Measurements from ENCODE around the gene PRR12. TPM values are rescaled to one million over a fixed set of nuclear protein-coding genes. Genes with fewer than 3 reads are reported as not detected.
"Not testable (repeated sequence)": the region's sequence is repeated elsewhere in the genome, so short reads cannot be mapped to it uniquely, and the experiment has no call there.

PRR12 gene
- total and polyA plus RNA-seq, 7 experiments from 2014 or later = 0.25 to 69.4 (median 51.8) TPM

DNA sequence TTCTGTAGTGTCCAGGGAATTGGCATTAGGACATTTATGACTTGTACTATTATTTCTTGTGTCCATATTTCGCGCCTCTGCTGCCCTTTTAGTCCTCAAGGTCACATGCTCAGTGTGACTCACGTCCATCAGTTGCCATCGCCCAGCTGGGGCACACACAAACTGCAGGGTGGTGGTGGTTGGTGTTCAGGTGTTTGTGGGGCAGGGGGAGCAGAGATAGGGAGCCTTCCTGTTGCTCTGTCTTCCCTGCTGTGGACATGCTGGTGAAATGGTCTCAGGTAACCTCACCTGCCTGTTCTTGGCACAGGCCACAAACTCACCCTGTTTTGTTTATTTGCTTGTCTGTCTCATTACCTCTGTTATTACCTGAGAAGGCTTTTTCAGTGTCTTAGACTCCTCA is 22.4 kb downstream of the PRR12 start:
- ChIA-PET POLR2A (no interaction called here), CTCF (no interaction called here)
- no peak for DNase-seq
- no peak overlapping the region for H3K4me3 Mint-ChIP-seq
- peak overlapping the region in 4 of 9 donors; percentile 3 to 74 (median 61) for H3K27ac Mint-ChIP-seq
- Histone ChIP-seq H3K27me3 (ENCODE audit: control insufficient read depth in 2 of 2, insufficient read depth in 2 of 2, low read length in 2 of 2) (no peaks in the 10 kb centered on the region), H3K4me1 (ENCODE audit: control insufficient read depth in 2 of 2, insufficient read depth in 2 of 2, low read length in 2 of 2) (no peaks in the 10 kb centered on the region), H3K27ac (ENCODE audit: low read depth, low read length) (no peak overlapping the region), H3K36me3 (ENCODE audit: control insufficient read depth in 2 of 3, insufficient read depth in 3 of 3, low read length in 3 of 3) (peaks cover 14 to 85% (median 21%) of the 10 kb centered on the region in 3 experiments), H3K4me3 (ENCODE audit: low read length) (no peak overlapping the region), H3K9me3 (ENCODE audit: control insufficient read depth in 2 of 3, low read length in 3 of 3) (peaks cover 0 to 11% (median 0%) of the 10 kb centered on the region in 3 experiments)
- H3K27me3 Mint-ChIP-seq = no peaks in the 10 kb centered on the region
- peaks cover 0 to 1% (median 0%) of the 10 kb centered on the region in 11 donors for H3K9me3 Mint-ChIP-seq
- H3K4me1 Mint-ChIP-seq = peaks cover 3 to 25% (median 12%) of the 10 kb centered on the region in 7 donors
- H3K36me3 Mint-ChIP-seq = peaks cover 4 to 36% (median 27%) of the 10 kb centered on the region in 5 donors
- no peak for ATAC-seq
- intact Hi-C loops (cut with micrococcal nuclease) = no loop called here

DNA sequence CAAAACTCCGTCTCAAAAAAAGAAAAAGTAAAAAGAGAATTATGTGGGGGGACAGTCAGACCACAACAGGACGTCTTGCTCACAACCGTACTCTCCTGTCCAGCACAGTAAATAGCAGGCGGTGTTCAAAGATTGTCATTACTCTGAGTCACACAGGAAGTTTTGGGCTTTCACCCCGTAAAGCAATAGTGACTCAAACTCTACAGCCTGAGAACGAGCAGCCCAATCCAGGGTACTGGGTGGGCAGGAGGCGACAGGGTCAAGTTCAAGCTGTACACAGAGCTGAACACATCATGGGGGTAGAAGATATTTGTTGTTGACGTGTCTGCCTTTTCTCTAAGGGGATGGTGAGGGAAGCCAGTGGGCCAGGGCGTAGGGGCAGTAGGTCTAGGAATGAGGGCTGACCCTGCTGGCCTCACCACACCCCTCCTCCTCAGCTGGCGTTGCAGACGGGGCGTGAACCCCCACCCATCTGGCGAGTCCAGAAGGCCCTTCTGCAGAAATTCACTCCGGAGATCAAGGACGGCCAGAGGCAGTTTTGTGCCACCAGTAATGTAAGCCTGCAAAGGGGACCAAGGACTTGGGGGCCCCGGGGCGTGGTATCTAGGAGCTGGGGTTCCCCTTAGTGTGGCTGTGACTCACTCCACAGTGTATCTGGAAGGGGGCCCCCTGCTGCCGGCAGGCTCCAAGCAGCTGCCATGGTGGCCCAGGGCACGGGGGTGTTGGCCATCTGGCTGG is 23.3 kb downstream of the PRR12 start:
- H3K36me3 ChIP-seq (ENCODE audit: control insufficient read depth in 2 of 3, insufficient read depth in 3 of 3, low read length in 3 of 3) = peaks cover 14 to 85% (median 14%) of the 10 kb centered on the region in 3 experiments
- no peaks in the 10 kb centered on the region for H3K27me3 ChIP-seq (ENCODE audit: control insufficient read depth in 2 of 2, insufficient read depth in 2 of 2, low read length in 2 of 2)
- CTCF ChIA-PET = no interaction called here
- intact Hi-C loops (cut with micrococcal nuclease) = no loop called here
- Mint-ChIP-seq H3K4me3 (peak overlapping the region in 1 of 10 donors; percentile 32), H3K36me3 (peaks cover 5 to 41% (median 31%) of the 10 kb centered on the region in 5 donors), H3K9me3 (peaks cover 0 to 1% (median 0%) of the 10 kb centered on the region in 11 donors), H3K27me3 (no peaks in the 10 kb centered on the region), H3K27ac (peak overlapping the region in 7 of 9 donors; percentile 3 to 81 (median 64)), H3K4me1 (peaks cover 3 to 23% (median 14%) of the 10 kb centered on the region in 7 donors)
- POLR2A ChIA-PET = no interaction called here
- no peak overlapping the region for H3K27ac ChIP-seq (ENCODE audit: low read depth, low read length)
- H3K4me1 ChIP-seq (ENCODE audit: control insufficient read depth in 2 of 2, insufficient read depth in 2 of 2, low read length in 2 of 2) = no peaks in the 10 kb centered on the region
- no peak for DNase-seq
- H3K4me3 ChIP-seq (ENCODE audit: low read length) = no peak overlapping the region
- ATAC-seq = peak; percentile 71
- peaks cover 0 to 11% (median 0%) of the 10 kb centered on the region in 3 experiments for H3K9me3 ChIP-seq (ENCODE audit: control insufficient read depth in 2 of 3, low read length in 3 of 3)

DNA sequence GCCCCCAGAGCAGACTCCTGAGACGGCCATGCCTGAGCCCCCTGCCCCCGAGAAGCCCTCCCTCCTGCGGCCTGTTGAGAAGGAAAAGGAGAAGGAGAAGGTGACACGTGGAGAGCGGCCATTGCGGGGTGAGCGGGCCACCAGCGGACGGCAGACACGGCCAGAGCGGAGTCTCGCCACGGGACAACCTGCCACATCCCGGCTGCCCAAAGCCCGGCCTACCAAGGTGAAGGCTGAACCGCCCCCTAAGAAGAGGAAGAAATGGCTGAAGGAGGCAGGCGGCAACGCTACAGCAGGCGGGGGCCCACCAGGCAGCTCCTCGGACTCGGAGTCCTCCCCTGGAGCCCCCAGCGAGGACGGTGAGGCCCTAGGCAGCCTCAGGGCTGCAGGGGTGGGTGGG is 24.9 kb downstream of the PRR12 start:
- DNase-seq = no peak
- Histone ChIP-seq H3K4me3 (ENCODE audit: low read length) (no peak overlapping the region), H3K27me3 (ENCODE audit: control insufficient read depth in 2 of 2, insufficient read depth in 2 of 2, low read length in 2 of 2) (no peaks in the 10 kb centered on the region), H3K4me1 (ENCODE audit: control insufficient read depth in 2 of 2, insufficient read depth in 2 of 2, low read length in 2 of 2) (no peaks in the 10 kb centered on the region), H3K27ac (ENCODE audit: low read depth, low read length) (no peak overlapping the region), H3K36me3 (ENCODE audit: control insufficient read depth in 2 of 3, insufficient read depth in 3 of 3, low read length in 3 of 3) (peaks cover 14 to 86% (median 20%) of the 10 kb centered on the region in 3 experiments), H3K9me3 (ENCODE audit: control insufficient read depth in 2 of 3, low read length in 3 of 3) (peaks cover 0 to 11% (median 0%) of the 10 kb centered on the region in 3 experiments)
- H3K27ac Mint-ChIP-seq = peak overlapping the region in 2 of 9 donors; percentile 3 to 62
- H3K9me3 Mint-ChIP-seq = peaks cover 0 to 1% (median 0%) of the 10 kb centered on the region in 11 donors
- no peak for ATAC-seq
- H3K27me3 Mint-ChIP-seq = no peaks in the 10 kb centered on the region
- intact Hi-C loops (cut with micrococcal nuclease) = no loop called here
- H3K4me1 Mint-ChIP-seq = peaks cover 3 to 19% (median 12%) of the 10 kb centered on the region in 7 donors
- H3K36me3 Mint-ChIP-seq = peaks cover 5 to 41% (median 31%) of the 10 kb centered on the region in 5 donors
- CTCF ChIA-PET = interaction anchor here (0.5 kb wide), 1 partner anchor 697 kb away, joined by 3 read pairs; no protein-coding TSS in a partner anchor
- POLR2A ChIA-PET = interaction anchor here (0.8 to 1.0 kb wide), 2 partner anchors 23 to 32 kb away, joined by 3 to 5 read pairs; no protein-coding TSS in a partner anchor
- H3K4me3 Mint-ChIP-seq = no peak overlapping the region

DNA sequence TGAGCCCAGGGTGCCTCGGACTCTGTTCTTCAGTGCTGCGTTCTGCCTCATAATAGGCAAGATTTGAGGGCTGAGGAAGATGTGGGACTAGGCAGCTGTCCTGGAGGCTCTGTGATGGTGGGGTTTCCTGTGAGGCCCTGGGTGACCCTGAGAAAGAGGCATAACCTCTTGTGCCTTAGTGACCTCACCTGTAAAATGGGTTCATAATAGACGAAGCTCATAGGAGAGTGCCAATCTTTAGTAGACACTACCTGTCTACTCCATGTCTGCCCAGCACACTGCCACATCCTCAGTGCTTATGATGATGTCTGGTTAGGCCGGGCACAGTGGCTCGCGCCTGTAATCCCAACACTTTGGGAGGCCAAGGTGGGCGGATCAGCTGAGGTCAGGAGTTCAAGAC is 25.6 kb downstream of the PRR12 start:
- DNase-seq (no peak), ATAC-seq (no peak)
- Mint-ChIP-seq H3K4me1 (peaks cover 3 to 19% (median 12%) of the 10 kb centered on the region in 7 donors), H3K36me3 (peaks cover 5 to 41% (median 31%) of the 10 kb centered on the region in 5 donors), H3K27me3 (no peaks in the 10 kb centered on the region), H3K27ac (no peak overlapping the region), H3K9me3 (peaks cover 0 to 1% (median 0%) of the 10 kb centered on the region in 11 donors), H3K4me3 (no peak overlapping the region)
- no peaks in the 10 kb centered on the region for H3K27me3 ChIP-seq (ENCODE audit: control insufficient read depth in 2 of 2, insufficient read depth in 2 of 2, low read length in 2 of 2)
- ChIA-PET CTCF (no interaction called here), POLR2A (interaction anchor here (1.0 to 1.7 kb wide), 2 partner anchors 22 to 24 kb away, joined by 5 to 8 read pairs; partner anchors contain the start of gene RRAS)
- no peak overlapping the region for H3K4me3 ChIP-seq (ENCODE audit: low read length)
- no peak overlapping the region for H3K27ac ChIP-seq (ENCODE audit: low read depth, low read length)
- H3K36me3 ChIP-seq (ENCODE audit: control insufficient read depth in 2 of 3, insufficient read depth in 3 of 3, low read length in 3 of 3) = peaks cover 14 to 86% (median 22%) of the 10 kb centered on the region in 3 experiments
- peaks cover 0 to 11% (median 0%) of the 10 kb centered on the region in 3 experiments for H3K9me3 ChIP-seq (ENCODE audit: control insufficient read depth in 2 of 3, low read length in 3 of 3)
- no peaks in the 10 kb centered on the region for H3K4me1 ChIP-seq (ENCODE audit: control insufficient read depth in 2 of 2, insufficient read depth in 2 of 2, low read length in 2 of 2)
- intact Hi-C loops (cut with micrococcal nuclease) = no loop called here

DNA sequence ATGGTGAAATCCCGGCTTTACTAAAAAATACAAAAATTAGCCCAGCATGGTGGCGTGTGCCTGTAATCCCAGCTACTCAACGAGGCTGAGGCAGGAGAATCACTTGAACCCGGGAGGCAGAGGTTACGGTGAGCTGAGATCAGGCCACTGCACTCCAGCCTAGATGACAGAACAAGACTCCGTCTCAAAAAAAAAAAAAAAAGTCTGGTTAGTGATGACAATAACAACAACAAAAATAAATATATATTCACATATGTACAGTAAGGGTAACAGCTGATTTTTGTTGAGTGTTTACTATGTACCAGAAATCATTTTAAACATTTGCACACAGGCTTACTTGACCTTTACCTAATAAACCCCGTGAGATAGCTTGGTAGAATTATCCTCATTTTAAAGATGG is 26.0 kb downstream of the PRR12 start:
- H3K4me3 Mint-ChIP-seq = no peak overlapping the region
- peaks cover 3 to 19% (median 12%) of the 10 kb centered on the region in 7 donors for H3K4me1 Mint-ChIP-seq
- Histone ChIP-seq H3K27me3 (ENCODE audit: control insufficient read depth in 2 of 2, insufficient read depth in 2 of 2, low read length in 2 of 2) (no peaks in the 10 kb centered on the region), H3K27ac (ENCODE audit: low read depth, low read length) (no peak overlapping the region), H3K9me3 (ENCODE audit: control insufficient read depth in 2 of 3, low read length in 3 of 3) (peaks cover 0 to 11% (median 0%) of the 10 kb centered on the region in 3 experiments), H3K36me3 (ENCODE audit: control insufficient read depth in 2 of 3, insufficient read depth in 3 of 3, low read length in 3 of 3) (peaks cover 14 to 90% (median 26%) of the 10 kb centered on the region in 3 experiments), H3K4me3 (ENCODE audit: low read length) (no peak overlapping the region), H3K4me1 (ENCODE audit: control insufficient read depth in 2 of 2, insufficient read depth in 2 of 2, low read length in 2 of 2) (no peaks in the 10 kb centered on the region)
- H3K27me3 Mint-ChIP-seq = no peaks in the 10 kb centered on the region
- DNase-seq (no peak), ATAC-seq (no peak)
- peaks cover 5 to 42% (median 31%) of the 10 kb centered on the region in 5 donors for H3K36me3 Mint-ChIP-seq
- CTCF ChIA-PET = interaction anchor here (0.6 to 0.7 kb wide), 2 partner anchors 78 to 319 kb away, joined by 3 to 4 read pairs; no protein-coding TSS in a partner anchor
- POLR2A ChIA-PET = interaction anchor here (1.0 to 1.7 kb wide), 3 partner anchors 22 to 23 kb away, joined by 3 to 8 read pairs (median 5); partner anchors contain the start of gene RRAS
- no peak overlapping the region for H3K27ac Mint-ChIP-seq
- peaks cover 0 to 1% (median 0%) of the 10 kb centered on the region in 11 donors for H3K9me3 Mint-ChIP-seq
- intact Hi-C loops (cut with micrococcal nuclease) = no loop called here

DNA sequence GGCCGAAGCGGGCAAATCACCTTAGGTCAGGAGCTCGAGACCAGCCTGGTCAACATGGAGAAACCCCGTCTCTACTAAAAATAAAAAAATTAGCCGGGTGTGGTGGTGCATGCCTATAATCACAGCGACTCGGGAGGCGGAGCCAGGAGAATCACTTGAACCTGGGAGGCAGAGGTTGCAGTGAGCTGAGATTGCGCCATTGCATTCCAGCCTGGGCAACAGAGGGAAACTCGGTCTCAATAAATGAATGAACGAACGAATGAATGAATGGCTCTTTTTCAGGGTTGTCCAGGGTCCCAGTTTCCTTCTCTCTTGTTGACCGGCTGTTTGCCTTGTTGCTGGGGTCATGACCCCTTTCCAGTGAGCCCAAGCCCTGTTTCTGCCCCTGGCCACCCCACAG is 26.9 kb downstream of the PRR12 start:
- H3K4me1 ChIP-seq (ENCODE audit: control insufficient read depth in 2 of 2, insufficient read depth in 2 of 2, low read length in 2 of 2); H3K27me3 Mint-ChIP-seq; intact Hi-C loops (cut with micrococcal nuclease); DNase-seq; H3K4me3 ChIP-seq (ENCODE audit: low read length); H3K27me3 ChIP-seq (ENCODE audit: control insufficient read depth in 2 of 2, insufficient read depth in 2 of 2, low read length in 2 of 2); ATAC-seq; H3K27ac Mint-ChIP-seq; H3K9me3 Mint-ChIP-seq; H3K4me3 Mint-ChIP-seq; CTCF ChIA-PET; H3K27ac ChIP-seq (ENCODE audit: low read depth, low read length): not testable (repeated sequence)
- H3K4me1 Mint-ChIP-seq = peaks cover 0 to 15% (median 11%) of the 10 kb centered on the region in 7 donors
- H3K36me3 Mint-ChIP-seq = peaks cover 5 to 47% (median 31%) of the 10 kb centered on the region in 5 donors
- Histone ChIP-seq H3K9me3 (ENCODE audit: control insufficient read depth in 2 of 3, low read length in 3 of 3) (peaks cover 0 to 11% (median 0%) of the 10 kb centered on the region in 3 experiments), H3K36me3 (ENCODE audit: control insufficient read depth in 2 of 3, insufficient read depth in 3 of 3, low read length in 3 of 3) (peaks cover 14 to 90% (median 26%) of the 10 kb centered on the region in 3 experiments)
- POLR2A ChIA-PET = interaction anchor here (0.6 to 1.7 kb wide), 3 partner anchors 22 to 69 kb away, joined by 3 to 8 read pairs (median 3); partner anchors contain the start of gene RRAS

All from naive thymus-derived CD4-positive, alpha-beta T cell (primary cell).